Brain pericyte (primary cell): Measurements from ENCODE around the gene MCM9.

Experiments
- DNase-seq: peaks from one replicate; pipeline ENCODE4 v3.0.0-alpha.2; 2012; ENCODE audit warnings: low read depth, low spot score

Gene MCM9

GRCh38 chr6:118865100-118865391, 69.9 kb downstream of the MCM9 start:
- DNase-seq: no peak

DNA sequence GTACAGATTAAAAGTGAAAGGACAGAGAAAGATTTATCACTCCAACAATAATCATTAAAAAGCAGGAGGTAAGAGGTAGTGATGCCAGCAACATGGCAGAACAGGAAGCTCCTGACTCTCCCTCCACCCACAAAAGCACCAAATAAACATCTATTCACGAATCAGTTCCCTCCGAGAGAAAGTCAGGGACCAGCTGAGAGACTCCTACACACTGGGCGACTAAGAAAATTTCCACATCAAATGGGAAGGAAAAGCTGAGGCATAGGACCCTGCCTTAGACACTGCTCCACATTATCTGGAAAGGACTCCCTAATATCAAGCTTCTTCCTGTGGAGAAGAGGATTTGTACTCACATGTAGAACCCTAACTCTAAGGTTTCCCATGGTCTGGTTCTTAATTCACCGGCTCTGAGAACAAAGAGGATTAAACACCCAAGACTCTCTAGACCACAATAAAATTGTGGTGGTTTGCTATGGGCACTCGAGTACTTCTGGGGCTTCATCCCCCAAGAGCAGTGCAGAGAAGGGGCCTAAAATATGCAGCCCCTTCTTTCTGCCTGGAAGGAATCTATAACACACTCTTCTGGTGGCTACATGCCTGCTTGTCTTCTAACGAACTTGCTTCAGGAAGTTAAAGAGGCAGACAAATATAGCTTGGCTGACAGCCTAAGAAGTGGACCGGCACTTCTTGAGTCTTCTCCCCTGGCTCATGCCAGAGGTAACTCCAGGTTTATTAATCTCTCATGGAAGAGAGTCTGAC, 70.4 kb downstream of the MCM9 start:
- no peak for DNase-seq

- DNase-seq: no peak
These were observed 72.5 kb downstream of the MCM9 start for GRCh38 chr6:118862443-118862842.

GRCh38 chr6:118860880-118861279, 74.1 kb downstream of the MCM9 start:
- no peak for DNase-seq

- DNase-seq: no peak
These were observed 74.6 kb downstream of the MCM9 start for GRCh38 chr6:118860363-118860762.

DNA sequence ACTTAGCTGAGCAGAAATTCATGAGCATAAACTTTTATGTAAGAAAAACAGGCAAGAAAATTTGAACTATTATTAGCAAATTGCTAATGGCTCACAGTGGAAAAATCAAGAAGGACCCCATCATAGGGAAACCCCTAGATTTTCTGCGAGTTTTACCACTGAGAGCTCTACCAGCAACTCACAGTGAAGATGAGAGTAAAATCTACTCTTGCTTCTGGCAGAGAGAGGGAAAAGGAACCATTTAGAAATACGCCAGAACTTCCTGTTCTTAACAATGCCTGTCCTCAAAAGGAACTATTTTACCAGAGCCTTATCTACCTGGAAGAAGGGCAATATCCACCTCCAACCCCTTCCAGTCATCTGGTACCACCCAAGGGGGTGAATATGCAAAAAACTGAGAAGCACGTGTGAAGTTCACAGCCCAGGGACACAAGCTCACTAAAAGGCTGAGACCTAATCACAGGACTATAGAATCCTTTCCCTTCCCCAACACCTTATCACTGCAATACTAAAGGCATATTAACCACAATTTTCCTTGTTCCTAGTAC, 75.4 kb downstream of the MCM9 start:
- no peak for DNase-seq

DNA sequence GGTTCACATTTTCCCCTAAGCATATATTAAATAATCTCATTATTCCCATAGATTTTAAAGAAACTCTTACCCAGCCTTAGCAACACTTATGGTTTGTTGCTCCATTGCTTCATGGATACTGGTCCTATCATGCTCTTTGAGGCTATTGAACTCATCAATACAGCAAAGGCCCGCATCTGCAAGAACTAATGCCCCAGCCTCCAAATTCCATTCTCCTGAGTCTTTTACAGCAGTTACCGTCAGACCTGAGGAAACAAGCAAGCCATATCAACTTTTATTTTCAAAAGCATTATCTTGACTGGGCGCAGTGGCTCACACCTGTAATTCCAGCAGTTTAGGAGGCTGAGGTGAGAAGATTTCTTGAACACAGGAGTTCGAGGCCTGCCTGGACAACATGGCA, 78.7 kb downstream of the MCM9 start:
- no peak for DNase-seq

DNA sequence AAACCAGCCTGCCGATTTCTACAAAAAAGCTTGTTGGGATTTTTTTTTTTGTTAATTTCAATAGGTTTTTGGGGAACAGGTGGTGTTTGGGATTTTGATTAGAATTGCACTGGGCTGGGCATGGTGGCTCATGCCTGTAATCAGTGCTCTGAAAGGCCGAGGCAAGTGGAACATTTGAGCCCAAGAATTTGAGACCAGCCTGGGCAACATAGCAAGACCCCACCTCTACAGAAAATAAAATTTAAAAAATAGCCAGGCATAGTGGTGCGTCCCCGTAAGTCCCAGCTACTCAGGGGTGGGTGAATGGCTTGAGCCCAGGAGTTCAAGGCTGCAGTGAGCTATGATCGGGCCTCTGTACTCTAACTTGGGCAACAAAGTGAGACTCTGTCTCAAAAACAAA, 81.6 kb downstream of the MCM9 start:
- no peak for DNase-seq

DNA sequence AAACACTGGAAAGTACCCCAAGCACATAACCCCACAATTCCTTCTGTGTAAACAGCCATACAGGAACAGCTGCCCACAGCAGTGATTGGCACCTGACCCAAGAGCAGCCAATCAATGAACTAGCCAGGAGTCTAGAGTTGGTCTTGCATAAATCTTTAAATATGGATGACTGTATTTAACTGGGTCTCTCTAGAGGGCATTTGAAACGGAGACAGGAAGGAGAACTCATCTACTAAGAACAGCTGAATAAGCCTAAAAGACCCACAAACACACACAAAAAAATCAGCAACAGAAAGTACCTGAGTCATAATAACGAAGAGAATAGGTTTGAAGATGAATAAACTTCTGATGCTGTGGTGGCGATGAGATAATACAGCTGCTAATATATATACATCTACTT, 90.0 kb downstream of the MCM9 start:
- no peak for DNase-seq

DNA sequence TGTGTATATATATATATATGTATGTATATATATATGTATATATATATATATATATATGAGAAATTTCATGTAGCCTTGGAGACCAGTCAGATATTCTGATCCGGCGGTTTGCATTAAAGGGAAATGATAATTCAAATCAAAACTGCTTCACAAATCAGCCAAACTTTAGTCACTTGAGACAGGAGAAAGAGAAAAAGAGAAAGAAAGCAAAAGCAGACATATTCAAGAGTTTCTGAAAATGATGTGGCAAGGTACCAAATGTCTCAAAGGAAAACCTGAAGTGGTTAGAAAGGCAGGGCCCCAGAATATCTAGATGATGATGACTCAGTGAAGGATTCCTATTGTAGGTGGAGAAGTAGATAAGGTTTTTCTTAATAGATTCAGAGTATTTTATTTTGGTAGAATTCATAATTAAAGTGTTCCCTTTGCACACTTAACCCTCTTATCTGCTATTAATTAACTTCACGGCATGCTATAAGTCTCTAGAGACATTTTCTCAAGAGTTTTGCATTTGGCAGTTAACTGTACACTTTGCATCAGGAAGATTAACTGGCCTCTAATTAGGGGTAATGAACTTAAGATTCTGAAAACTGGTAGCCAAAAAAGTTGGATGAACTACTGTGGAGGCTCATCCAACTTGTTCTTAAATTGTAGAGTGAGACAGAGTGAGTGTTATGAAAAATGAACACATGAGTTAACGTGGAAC, 91.1 kb downstream of the MCM9 start:
- no peak for DNase-seq

GRCh38 chr6:118830691-118831090, 104.3 kb downstream of the MCM9 start:
- DNase-seq: no peak

GRCh38 chr6:118829817-118830478, 105.0 kb downstream of the MCM9 start:
- no peak for DNase-seq

- no peak for DNase-seq
These were observed 108.9 kb downstream of the MCM9 start for GRCh38 chr6:118826096-118826495.

GRCh38 chr6:118825661-118826060, 109.3 kb downstream of the MCM9 start:
- no peak for DNase-seq

DNA sequence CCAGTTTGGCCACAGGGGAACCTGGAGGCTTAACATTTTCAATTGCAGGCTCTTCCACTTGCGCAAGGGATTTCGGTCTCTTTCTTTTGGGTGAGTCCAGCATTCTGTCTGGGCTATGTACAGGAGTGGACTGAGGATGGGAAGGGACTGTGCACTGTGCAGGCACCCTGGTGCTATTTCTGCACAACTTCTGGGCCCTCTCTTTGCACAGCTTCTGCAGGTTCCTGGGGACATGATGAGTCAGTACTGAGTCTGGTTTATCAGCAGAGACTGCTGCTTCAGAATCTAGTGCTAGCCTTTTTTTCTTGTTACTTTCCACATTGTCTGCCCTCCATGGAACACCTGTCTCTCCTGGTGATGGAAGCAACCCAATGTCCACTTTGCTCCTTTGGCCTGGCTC, 119.5 kb downstream of the MCM9 start:
- no peak for DNase-seq

DNA sequence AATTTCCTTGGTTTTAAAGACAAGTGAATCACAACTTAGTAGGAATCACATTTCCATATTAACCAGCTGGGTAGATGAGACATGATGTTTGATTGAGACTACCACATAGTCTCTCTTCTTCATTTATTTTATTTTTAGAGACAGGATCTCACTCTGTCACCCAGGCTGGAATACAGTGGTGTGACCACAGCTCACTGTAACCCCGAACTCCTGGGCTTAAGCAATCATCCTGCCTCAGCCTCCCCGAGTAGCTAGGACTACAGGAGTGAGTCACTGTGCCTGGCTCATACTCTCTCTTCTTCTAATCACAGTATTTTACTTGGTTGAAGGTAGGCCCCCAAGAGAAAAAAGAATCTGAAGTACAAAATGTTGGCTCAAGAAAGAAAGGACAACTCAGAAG, 121.2 kb downstream of the MCM9 start:
- no peak for DNase-seq

GRCh38 chr6:118812970-118813369, 122.0 kb downstream of the MCM9 start:
- DNase-seq: no peak

DNA sequence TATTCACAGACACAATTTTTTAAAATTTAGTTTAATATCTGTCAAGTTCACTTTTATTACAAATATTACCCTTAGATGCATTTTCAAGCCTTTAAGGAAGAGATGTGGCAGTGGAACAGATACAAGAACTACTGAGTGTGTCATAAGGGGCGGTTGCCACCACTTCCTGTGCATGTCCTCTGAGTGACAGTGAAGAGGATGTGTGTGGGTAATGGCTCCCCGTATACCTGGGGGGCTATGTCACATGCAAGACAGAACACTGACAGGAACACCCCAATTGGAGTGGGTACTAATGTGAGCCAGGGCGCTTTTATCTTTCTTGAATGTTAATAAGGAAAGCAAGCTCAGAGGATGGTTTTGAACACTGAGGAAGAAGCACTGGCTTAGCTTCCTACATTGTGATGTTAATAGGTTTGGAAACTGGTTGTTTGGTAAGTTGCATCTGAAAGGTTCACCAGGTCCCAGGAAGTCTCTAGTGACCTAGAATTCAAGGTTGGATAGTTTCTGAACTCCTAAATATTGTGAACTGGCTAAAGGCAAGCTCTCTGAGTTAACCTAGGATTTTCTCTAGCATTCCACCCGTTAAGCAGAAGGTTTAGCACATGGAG, 124.4 kb downstream of the MCM9 start:
- no peak for DNase-seq

DNA sequence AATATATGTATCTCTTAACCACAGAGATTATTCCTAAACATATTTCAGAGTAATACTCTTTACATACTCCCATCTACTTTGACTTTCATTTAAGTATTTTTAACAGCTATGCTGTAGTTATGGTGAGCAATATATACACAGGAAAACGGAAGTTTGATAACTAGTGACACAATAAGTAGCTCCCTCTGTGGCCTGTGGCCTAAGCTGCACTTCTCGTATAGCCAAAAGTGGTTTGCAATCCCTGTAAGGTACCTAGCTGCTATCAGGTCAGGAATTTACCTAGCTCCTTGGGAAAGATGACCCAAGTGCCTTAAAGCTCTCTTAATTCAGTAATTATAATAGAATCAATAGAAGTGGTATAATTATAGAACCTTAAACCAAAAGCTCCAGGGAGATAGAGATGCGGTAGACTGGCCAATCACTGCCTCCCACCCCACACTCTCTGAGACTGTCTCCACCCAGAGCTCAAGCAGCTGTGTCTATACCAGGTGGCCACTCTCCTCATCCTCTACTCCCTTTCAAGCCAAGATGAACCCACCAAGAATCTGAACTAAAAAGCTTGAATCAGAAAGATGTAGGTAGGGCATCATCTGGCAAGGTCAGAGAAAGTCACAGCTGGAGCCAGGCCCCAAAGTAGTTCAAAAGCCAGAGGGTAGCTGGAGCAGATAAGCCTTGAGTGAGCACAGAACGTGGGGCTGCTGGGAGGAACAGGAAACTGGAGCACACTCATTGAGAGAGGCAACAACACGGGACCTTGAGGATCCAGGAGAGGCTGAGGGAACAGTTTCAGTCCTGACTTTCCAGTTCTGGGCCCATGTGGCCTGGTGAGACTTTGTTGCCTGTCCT, 125.9 kb downstream of the MCM9 start:
- DNase-seq: no peak

DNA sequence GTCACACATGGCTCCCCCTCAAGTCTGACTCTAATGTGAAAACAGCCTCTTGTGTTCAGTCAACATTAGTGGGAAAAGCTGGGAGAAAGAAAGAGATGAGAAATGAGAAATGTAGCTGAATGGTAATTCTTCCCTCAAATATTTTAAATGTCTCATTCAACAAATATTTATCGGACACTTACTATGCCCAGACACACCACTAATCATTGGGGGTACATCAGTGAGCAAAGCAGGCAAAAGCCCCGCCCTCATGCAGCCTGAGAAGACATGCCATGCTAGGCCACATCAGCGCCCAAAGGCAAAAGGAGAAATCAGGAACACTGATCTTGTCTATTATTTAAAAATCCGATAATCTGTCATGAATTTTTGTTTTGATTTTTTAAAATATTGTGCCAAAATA, 130.9 kb downstream of the MCM9 start:
- DNase-seq: no peak

DNA sequence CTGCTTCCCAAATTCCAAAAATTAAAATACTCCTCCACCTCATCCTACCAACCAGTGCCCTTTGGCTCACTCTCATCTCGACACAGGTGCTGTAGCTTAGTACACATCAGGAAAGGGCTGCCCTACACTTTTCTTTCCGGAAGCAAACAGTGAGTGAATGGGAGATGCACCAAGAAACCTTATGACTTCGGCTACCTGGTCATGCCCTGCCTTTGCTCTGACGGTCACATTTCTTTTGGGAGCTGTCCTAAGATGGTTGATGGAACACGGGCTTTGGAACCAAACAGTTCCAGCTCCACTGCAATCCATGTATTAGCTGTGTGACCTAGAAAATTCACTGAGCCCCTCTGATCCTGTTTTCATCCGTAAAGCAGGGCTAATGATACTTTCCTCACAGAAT, 133.7 kb downstream of the MCM9 start:
- no peak for DNase-seq
